Activated CD8-positive, alpha-beta memory T cell treated with anti-CD3 and anti-CD28 coated beads, Interleukin-2, amount 10 ng/mL, durations not matched to agents 7 days and 5 days (primary cell): ENCODE data around the gene SAA4. TPM values are rescaled to one million over a fixed set of nuclear protein-coding genes. Genes with fewer than 3 reads are reported as not detected.

Source experiments
- ATAC-seq: fragments of 150-1000 bp; cut with Tn5 transposase; one replicate; pipeline ENCODE4 v1.10.0; 2021; ENCODE audit warnings: moderate library complexity
- CTCF ChIA-PET: fragments of 350-600 bp; sonication (Branson Sonifier 250); formaldehyde crosslinking; loops from one replicate; lab custom pipeline; 2021; ENCODE audit warnings: antibody characterized with exemption; lab: Charles Lee
- DNase-seq: peaks from one replicate; pipeline ENCODE4 v3.0.0-alpha.2; 2020
- H3K27ac Mint-ChIP-seq: one replicate; pipeline ENCODE4 v1.8.0; 2021; ENCODE audit warnings: mild to moderate bottlenecking, mixed read lengths
- H3K27me3 Mint-ChIP-seq: one replicate; pipeline ENCODE4 v1.8.0; 2021; ENCODE audit warnings: mixed read lengths
- H3K36me3 Mint-ChIP-seq: one replicate; pipeline ENCODE4 v1.8.0; 2021; ENCODE audit warnings: mild to moderate bottlenecking, mixed read lengths
- H3K4me1 Mint-ChIP-seq: one replicate; pipeline ENCODE4 v1.8.0; 2021; ENCODE audit warnings: mixed read lengths
- H3K4me3 Mint-ChIP-seq: one replicate; pipeline ENCODE4 v1.8.0; 2021; ENCODE audit warnings: mild to moderate bottlenecking, moderate library complexity, mixed read lengths
- H3K9me3 Mint-ChIP-seq: one replicate; pipeline ENCODE4 v1.8.0; 2022; ENCODE audit warnings: low read depth, mixed read lengths
- total RNA-seq, 2 experiments: library from RNA; stranded (reverse); gene quantifications; one replicate each; pipeline ENCODE4 v1.2.3, GENCODE V29; 2021

Gene SAA4
- total RNA-seq, 2 experiments from 2014 or later, result not detected

DNA sequence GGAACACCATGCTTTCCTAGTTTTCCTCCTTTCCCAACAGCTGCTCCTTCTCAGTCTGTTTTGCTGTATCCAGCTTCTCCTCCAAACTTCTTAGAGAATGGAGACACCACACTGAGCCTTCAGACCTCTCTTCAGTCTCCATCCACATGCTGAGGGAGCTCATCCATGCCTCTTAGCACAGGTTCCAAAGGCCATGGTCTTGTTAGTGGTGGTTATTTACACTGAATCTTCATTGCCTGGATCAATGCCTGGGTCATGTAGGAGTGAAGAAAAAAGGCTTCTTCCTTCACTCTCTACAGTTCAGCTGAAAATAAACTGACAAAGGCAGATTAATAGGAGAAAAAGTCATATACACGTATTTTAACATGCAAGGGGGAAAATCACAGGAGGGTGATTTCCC, 3.1 kb upstream of the SAA4 start:
- H3K27ac Mint-ChIP-seq, result no peak overlapping the region
- no peaks in the 10 kb centered on the region for H3K36me3 Mint-ChIP-seq
- H3K4me1 Mint-ChIP-seq, result peaks cover 10% of the 10 kb centered on the region
- H3K9me3 Mint-ChIP-seq, result no peaks in the 10 kb centered on the region
- DNase-seq, result no peak
- ATAC-seq, result no peak
- CTCF ChIA-PET, result no interaction called here
- no peak overlapping the region for H3K4me3 Mint-ChIP-seq
- H3K27me3 Mint-ChIP-seq, result peaks cover 62% of the 10 kb centered on the region

DNA sequence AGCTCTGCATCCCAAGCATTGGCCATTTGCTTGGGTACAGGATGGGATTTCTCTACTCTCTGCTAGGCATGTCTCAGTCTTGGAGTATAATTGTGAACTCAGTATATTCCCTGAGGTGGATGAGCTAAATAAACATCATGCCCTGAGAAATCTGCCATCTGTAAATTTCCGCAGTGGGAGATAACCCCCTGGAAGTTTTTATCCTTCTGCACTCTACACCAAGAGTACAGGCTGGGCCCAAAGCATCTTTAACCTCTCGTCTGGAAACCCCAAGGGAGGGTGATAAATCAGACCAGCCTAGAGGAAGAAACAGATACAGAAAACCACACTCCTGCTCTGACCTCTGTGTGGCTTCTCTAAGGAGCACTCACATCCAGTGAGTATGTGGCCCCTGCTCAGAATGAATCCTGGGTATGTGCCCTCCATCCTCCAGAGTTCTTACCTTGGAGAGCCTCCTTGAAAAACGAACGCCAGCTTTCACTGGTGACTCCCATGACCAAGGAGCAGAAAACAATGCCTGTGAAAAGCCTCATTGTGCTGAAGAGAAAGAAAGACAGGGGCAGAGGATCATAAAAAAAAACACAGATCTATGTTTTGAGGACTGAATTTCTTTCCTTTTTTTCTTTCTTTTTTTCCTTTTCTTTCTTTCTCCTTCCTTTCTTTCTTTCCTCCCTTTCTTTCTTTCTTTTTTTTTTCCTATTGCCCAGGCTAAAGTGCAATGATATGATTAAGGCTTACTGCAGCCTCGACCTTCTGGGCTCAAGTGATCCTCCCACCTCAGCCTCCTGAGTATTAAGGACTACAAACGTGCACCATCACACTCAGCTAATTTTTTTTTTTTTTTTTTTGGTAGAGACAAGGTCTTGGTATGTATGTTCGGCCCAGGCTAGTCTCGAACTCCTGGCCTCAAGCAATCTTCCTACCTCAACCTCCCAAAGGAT, 938 bp downstream of the SAA4 start:
- no peak for DNase-seq
- Mint-ChIP-seq H3K27me3 (peaks cover 43% of the 10 kb centered on the region), H3K27ac (no peak overlapping the region), H3K4me1 (no peaks in the 10 kb centered on the region), H3K4me3 (no peak overlapping the region), H3K9me3 (no peaks in the 10 kb centered on the region), H3K36me3 (no peaks in the 10 kb centered on the region)
- no peak for ATAC-seq
- CTCF ChIA-PET, result interaction anchor here (0.6 to 2.4 kb wide), 2 partner anchors 8 to 22 kb away, joined by 4 to 12 read pairs; no protein-coding TSS in a partner anchor

DNA sequence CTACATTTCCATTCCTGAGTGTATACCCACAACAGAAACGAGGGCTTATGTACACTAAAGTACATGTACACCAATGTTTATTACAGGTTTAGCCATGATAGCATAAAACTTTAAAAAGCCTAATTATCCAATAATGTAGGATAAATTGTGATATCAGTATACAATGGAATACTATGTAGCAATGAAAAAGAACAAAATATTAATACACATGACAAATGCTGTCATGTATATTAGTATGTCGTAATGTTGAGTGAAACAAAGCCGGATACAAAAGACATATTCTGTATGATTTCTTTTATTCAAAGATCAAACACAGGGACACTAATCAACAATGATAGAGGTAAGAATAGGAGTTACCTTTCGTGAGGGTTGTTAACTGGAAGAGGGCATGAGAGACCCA, 2.7 kb downstream of the SAA4 start:
- Mint-ChIP-seq H3K27ac (no peak overlapping the region), H3K4me1 (no peaks in the 10 kb centered on the region), H3K36me3 (no peaks in the 10 kb centered on the region), H3K9me3 (no peaks in the 10 kb centered on the region), H3K27me3 (peaks cover 33% of the 10 kb centered on the region), H3K4me3 (no peak overlapping the region)
- ATAC-seq (no peak), DNase-seq (no peak)
- CTCF ChIA-PET, result interaction anchor here (1.4 to 2.4 kb wide), 2 partner anchors 10 to 118 kb away, joined by 3 to 12 read pairs; no protein-coding TSS in a partner anchor

DNA sequence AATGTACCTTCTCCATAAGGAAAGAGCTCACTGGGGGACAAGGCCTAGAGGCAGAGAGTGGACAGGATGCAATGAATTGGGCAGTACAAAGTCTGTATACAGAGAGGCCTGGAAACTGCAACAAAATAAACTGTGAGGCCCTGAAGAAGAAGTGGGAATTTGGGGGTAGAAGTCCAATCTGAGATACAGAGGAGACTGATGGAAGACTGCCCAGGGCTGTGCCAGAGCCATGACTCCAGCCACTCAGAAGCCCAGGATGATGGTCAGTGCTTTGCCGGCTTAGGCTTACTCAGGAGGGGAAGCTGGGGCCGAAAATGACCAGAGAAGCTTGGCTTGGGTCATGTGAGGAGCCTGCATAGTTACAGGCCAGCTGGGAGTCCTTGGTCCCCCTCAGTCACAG, 5.7 kb downstream of the SAA4 start:
- no peaks in the 10 kb centered on the region for H3K9me3 Mint-ChIP-seq
- no peak overlapping the region for H3K4me3 Mint-ChIP-seq
- no peaks in the 10 kb centered on the region for H3K36me3 Mint-ChIP-seq
- H3K27ac Mint-ChIP-seq, result no peak overlapping the region
- CTCF ChIA-PET, result interaction anchor here (1.1 to 1.3 kb wide), 2 partner anchors 13 to 116 kb away, joined by 3 to 5 read pairs; no protein-coding TSS in a partner anchor
- no peaks in the 10 kb centered on the region for H3K4me1 Mint-ChIP-seq
- no peak for ATAC-seq
- H3K27me3 Mint-ChIP-seq, result peaks cover 12% of the 10 kb centered on the region
- DNase-seq, result no peak

DNA sequence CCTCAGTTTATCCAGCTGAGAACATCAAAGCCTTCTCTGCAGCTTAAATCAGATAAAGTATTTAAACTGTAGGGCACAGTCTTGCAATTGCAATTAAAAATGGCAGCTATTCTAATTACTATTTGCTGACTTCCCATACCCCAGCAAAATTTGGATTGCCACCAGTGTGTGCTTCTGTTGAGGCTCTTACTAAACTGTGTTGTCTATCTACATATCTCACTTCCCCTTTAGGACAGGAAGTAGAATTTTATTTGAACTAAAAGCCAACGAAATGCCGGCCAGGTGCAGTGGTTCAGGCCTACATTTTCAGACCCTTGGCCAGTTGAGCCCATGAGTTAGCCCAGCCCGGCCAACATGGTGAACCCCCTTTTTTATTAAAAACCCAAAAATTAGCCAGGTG, 7.1 kb downstream of the SAA4 start:
- ATAC-seq, result no peak
- no peak overlapping the region for H3K27ac Mint-ChIP-seq
- peaks cover 6% of the 10 kb centered on the region for H3K27me3 Mint-ChIP-seq
- CTCF ChIA-PET, result no interaction called here
- no peak for DNase-seq
- H3K4me1 Mint-ChIP-seq, result no peaks in the 10 kb centered on the region
- no peaks in the 10 kb centered on the region for H3K9me3 Mint-ChIP-seq
- H3K36me3 Mint-ChIP-seq, result no peaks in the 10 kb centered on the region
- no peak overlapping the region for H3K4me3 Mint-ChIP-seq

DNA sequence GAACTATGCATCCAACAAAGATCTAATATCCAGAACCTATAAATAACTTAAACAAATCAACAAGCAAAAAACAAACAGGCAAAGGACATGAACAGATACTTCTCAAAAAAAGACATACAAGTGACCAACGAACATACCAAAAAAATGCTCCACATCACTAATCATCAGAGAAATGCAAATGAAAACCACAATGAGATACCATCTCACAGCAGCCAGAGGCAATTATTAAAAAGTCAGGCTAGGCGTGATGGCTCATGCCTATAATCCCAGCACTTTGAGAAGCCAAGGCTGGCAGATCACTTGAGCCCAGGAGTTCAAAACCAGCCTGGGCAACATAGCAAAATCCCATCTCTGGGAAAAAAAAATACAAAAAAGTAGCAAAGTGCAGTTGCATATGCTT, 10.7 kb downstream of the SAA4 start:
- no peaks in the 10 kb centered on the region for H3K9me3 Mint-ChIP-seq
- H3K27me3 Mint-ChIP-seq, result peaks cover 5% of the 10 kb centered on the region
- H3K4me3 Mint-ChIP-seq, result no peak overlapping the region
- H3K27ac Mint-ChIP-seq, result no peak overlapping the region
- CTCF ChIA-PET, result interaction anchor here (0.7 to 1.6 kb wide), 2 partner anchors 18 to 110 kb away, joined by 3 to 6 read pairs; no protein-coding TSS in a partner anchor
- ATAC-seq (no peak), DNase-seq (no peak)
- no peaks in the 10 kb centered on the region for H3K36me3 Mint-ChIP-seq
- no peaks in the 10 kb centered on the region for H3K4me1 Mint-ChIP-seq

DNA sequence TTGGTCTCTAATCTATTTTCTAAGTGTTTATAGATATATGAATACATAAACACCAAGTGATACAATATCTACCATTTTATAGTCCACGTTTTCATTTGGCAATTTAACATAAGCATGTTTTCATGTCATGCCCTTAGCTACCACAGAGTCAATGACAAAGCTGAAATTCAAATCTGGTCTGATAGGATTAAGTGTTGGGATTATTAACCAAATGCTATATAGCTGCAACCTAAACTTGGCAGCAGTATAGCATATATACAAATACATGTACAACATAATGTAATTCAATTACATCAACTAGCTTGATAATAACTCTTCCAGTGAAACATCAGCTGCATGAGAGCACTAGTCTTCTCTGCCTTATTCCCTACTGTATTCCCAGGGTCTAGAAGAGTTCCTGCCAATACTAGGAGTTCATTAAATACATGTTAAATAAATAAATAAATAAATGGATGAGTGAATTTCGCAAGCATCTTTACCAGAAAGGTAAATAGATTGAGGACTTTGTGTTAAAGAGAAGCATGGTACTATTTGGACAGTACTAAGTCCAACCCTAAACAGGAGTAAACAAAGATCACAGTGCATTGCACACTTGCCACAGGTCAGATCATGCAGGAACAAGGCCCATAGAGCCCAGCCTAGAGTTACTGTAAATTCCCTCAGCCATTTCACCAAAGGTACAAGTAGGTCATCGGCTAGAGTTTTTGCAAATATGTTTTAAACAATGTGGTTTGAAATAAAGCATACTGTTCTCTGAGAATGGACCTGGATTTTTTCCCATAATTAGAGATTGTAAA, 12.8 kb downstream of the SAA4 start:
- H3K4me3 Mint-ChIP-seq, result no peak overlapping the region
- H3K27ac Mint-ChIP-seq, result no peak overlapping the region
- peaks cover 17% of the 10 kb centered on the region for H3K27me3 Mint-ChIP-seq
- H3K4me1 Mint-ChIP-seq, result no peaks in the 10 kb centered on the region
- no peaks in the 10 kb centered on the region for H3K36me3 Mint-ChIP-seq
- no peak for ATAC-seq
- CTCF ChIA-PET, result no interaction called here
- H3K9me3 Mint-ChIP-seq, result no peaks in the 10 kb centered on the region
- DNase-seq, result no peak

DNA sequence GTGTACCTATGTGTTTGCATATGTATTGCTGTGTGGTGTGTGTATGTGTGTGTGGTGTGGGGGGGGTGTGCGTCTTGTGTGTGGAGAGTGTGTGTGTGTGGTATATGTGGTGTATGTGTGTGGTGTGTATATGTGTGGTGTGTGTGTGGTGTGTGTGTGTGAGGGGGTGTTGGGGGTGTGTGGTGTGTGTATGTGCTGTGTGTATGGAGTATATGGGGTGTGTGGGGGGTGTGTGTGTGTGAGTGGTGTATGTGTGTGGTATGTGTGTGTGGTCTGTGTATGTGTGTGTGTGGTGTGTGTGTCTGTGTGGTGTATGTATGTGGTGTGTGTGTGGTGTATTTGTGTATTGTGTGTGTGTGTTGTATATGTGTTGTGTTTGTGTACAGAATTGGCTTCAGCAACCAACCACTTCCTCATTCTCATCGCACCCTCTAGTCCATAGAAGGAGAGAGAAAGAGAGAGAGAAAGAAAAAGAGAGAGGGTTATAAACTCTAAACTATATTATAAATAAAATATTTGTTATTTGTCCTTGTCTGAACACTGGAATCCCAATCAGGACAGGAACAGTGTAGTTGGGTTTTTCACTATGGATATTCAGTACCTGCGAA, 13.7 kb downstream of the SAA4 start:
- DNase-seq (no peak), ATAC-seq (no peak)
- Mint-ChIP-seq H3K36me3 (no peaks in the 10 kb centered on the region), H3K4me1 (no peaks in the 10 kb centered on the region), H3K27ac (no peak overlapping the region), H3K4me3 (no peak overlapping the region), H3K27me3 (peaks cover 25% of the 10 kb centered on the region), H3K9me3 (no peaks in the 10 kb centered on the region)
- CTCF ChIA-PET, result no interaction called here

DNA sequence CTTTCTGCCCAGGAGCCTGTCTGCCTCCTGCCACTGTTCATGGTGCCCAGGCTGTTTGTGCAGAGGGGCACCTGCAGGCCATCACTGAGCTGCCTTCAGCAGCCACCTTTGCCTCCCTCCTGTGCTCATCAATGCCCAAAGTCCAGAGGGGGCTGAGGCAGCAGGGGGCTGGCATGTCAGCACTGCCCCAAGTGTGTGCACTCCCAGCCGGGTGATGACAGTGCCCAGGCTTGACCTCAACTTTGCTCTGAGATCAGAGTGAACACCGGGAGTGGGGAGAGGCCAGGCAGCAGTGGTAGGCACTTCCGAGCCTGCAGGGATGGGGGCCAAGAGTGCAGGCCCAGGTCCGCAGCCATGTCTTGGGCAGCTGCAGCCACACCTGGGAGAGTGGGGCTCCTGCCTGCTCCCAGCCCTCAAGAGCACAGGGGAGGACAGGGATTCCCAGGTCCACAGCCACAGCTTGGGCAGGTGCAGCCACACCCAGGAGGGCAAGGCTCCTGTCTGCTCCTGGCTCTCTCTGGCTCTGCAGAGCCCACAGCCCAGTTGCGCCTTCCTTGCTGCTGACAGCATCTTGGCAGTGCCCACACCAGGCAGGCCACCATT, 15.2 kb downstream of the SAA4 start:
- ATAC-seq (no peak), DNase-seq (no peak)
- Mint-ChIP-seq H3K27ac (no peak overlapping the region), H3K4me1 (no peaks in the 10 kb centered on the region), H3K27me3 (peaks cover 29% of the 10 kb centered on the region), H3K36me3 (no peaks in the 10 kb centered on the region), H3K4me3 (no peak overlapping the region), H3K9me3 (no peaks in the 10 kb centered on the region)
- CTCF ChIA-PET, result no interaction called here

DNA sequence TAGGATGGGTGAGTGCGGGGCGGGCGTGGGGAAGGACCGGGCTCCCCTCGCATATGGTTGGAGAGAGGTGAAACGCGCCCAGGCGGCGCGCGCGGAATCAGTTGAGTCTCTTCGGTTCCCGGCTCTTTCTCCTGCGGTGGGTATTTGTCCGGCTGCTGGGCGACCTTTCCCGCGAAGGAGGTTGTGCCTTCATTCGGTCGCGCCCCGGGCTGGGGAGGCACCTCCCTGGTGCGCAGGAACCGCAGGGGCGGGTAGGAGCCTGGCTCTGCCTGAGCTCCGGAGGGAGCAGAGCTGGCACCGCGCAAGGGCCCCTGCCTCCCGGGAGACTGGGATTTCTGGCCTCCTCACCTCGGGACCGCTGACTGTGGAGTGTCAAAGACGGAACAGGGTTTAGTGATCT, 27.5 kb downstream of the SAA4 start:
- CTCF ChIA-PET, result no interaction called here
- H3K9me3 Mint-ChIP-seq, result no peaks in the 10 kb centered on the region
- H3K4me3 Mint-ChIP-seq, result no peak overlapping the region
- no peak for DNase-seq
- H3K4me1 Mint-ChIP-seq, result peaks cover 14% of the 10 kb centered on the region
- no peak for ATAC-seq
- H3K36me3 Mint-ChIP-seq, result no peaks in the 10 kb centered on the region
- peaks cover 63% of the 10 kb centered on the region for H3K27me3 Mint-ChIP-seq
- H3K27ac Mint-ChIP-seq, result no peak overlapping the region

DNA sequence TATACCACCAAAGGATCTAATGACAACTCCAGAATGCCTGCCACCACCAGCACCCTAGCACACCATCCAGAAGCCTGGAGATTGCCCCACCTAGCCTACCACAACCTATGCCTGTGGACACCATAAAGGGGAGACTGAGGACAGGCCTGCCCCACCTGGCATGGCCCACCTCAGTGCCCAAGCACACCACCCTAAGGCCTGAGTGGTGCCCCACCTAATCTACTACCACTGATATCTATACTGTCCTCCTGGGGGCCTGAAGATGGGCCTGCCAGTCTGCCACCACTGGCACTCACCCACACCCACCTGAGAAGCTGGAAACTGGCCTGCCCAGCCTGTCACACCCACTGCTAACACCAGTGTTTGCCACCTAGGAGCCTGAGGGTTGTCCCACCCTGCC, 31.8 kb downstream of the SAA4 start:
- Mint-ChIP-seq H3K36me3 (no peaks in the 10 kb centered on the region), H3K4me3 (no peak overlapping the region), H3K9me3 (no peaks in the 10 kb centered on the region), H3K27me3 (peaks cover 52% of the 10 kb centered on the region), H3K4me1 (peaks cover 14% of the 10 kb centered on the region), H3K27ac (no peak overlapping the region)
- CTCF ChIA-PET, result interaction anchor here (2.0 kb wide), 1 partner anchor 89 kb away, joined by 22 read pairs; no protein-coding TSS in a partner anchor
- ATAC-seq, result no peak
- DNase-seq, result no peak

DNA sequence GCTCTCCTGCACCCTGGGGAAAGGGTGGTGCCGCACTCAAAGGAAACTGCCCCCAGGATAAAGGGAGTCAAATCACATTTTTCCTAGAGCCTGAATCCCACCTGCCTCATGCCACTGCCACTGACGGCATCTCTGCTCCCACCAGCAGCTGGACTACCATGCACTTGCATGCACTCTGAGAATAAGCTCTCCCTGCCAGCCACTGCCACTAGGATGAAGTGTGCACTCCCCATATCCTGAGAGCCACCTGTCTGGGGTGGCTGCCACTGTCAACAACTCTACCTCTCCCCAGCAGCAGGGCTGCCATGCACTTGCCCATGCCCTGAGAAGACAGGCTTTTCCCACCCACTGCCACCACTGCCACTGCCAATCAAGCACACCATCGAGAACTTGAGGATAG, 32.4 kb downstream of the SAA4 start:
- no peak for DNase-seq
- CTCF ChIA-PET, result interaction anchor here (0.7 to 2.0 kb wide), 6 partner anchors 16 to 94 kb away, joined by 3 to 22 read pairs (median 4); no protein-coding TSS in a partner anchor
- Mint-ChIP-seq H3K36me3 (no peaks in the 10 kb centered on the region), H3K27me3 (peaks cover 50% of the 10 kb centered on the region), H3K27ac (no peak overlapping the region), H3K4me3 (no peak overlapping the region), H3K9me3 (no peaks in the 10 kb centered on the region), H3K4me1 (peaks cover 14% of the 10 kb centered on the region)
- ATAC-seq, result no peak

DNA sequence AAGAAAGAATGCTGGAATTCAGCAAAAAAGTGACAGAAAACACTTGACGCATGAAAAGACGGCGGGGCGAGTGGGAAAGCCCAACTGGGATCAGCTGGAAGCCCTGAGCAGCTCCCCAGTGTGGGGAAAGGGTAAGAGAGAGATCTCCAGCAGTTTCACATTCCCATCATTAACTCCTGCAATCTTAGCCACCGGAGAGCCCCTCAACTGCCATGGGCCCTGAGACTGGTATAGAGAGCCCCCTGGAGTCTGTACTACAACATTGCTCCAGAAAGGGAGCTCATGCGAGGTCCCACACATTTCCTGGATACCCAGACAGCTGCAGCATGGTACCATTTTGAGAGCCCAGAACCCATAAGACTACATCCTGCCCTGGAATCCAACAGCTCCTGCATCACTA, 32.9 kb downstream of the SAA4 start:
- peaks cover 46% of the 10 kb centered on the region for H3K27me3 Mint-ChIP-seq
- no peak overlapping the region for H3K27ac Mint-ChIP-seq
- DNase-seq, result no peak
- no peaks in the 10 kb centered on the region for H3K36me3 Mint-ChIP-seq
- no peak overlapping the region for H3K4me3 Mint-ChIP-seq
- no peak for ATAC-seq
- H3K9me3 Mint-ChIP-seq, result no peaks in the 10 kb centered on the region
- peaks cover 14% of the 10 kb centered on the region for H3K4me1 Mint-ChIP-seq
- CTCF ChIA-PET, result interaction anchor here (0.7 to 2.0 kb wide), 7 partner anchors 16 to 93 kb away, joined by 3 to 22 read pairs (median 3); no protein-coding TSS in a partner anchor
